ENCODE results near the gene OAT. TPM values are rescaled to one million over a fixed set of nuclear protein-coding genes. Genes with fewer than 3 reads are reported as not detected.

Gene OAT
- total and polyA plus RNA-seq, 10 of the 15 experiments (the other 5 are each of a cell fraction or from before 2014, with no cell fraction given), result 1.2 to 9.8 (median 1.6) TPM

DNA sequence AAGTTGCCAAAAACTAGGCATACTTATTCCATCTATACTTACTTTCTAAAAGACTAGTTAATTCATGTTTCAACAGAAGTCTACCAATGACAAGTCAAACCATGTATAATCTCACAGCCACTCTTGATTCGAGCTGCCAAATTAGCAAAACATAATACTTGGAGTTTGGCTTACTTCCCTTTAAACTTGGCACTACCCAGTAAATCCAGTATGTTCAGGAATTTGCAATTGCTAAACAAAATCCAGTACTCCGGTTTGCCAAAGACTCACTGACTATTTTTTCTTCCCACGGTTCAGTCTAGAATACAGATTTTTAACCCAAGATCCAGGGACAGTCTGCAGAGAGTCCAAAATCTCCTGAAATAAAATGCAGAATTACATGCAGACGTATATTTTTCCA, 4.6 kb downstream of the OAT start (continued):
- TF ChIP-seq SUZ12 (IDR thresholded peaks at IDR 0.05; ENCODE audit: unreplicated experiment) (no peak), PAX8 (IDR thresholded peaks at IDR 0.05) (no peak), STAT1 (conservative IDR thresholded peaks at IDR 0.05) (no peak)
- TF ChIP-seq, protein P1, sequence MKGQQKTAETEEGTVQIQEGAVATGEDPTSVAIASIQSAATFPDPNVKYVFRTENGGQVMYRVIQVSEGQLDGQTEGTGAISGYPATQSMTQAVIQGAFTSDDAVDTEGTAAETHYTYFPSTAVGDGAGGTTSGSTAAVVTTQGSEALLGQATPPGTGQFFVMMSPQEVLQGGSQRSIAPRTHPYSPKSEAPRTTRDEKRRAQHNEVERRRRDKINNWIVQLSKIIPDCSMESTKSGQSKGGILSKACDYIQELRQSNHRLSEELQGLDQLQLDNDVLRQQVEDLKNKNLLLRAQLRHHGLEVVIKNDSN (IDR thresholded peaks at IDR 0.05; ENCODE audit: borderline replicate concordance, extremely low read length, insufficient read depth, low read depth, low read length), result no peak
- TF ChIP-seq, protein P2, sequence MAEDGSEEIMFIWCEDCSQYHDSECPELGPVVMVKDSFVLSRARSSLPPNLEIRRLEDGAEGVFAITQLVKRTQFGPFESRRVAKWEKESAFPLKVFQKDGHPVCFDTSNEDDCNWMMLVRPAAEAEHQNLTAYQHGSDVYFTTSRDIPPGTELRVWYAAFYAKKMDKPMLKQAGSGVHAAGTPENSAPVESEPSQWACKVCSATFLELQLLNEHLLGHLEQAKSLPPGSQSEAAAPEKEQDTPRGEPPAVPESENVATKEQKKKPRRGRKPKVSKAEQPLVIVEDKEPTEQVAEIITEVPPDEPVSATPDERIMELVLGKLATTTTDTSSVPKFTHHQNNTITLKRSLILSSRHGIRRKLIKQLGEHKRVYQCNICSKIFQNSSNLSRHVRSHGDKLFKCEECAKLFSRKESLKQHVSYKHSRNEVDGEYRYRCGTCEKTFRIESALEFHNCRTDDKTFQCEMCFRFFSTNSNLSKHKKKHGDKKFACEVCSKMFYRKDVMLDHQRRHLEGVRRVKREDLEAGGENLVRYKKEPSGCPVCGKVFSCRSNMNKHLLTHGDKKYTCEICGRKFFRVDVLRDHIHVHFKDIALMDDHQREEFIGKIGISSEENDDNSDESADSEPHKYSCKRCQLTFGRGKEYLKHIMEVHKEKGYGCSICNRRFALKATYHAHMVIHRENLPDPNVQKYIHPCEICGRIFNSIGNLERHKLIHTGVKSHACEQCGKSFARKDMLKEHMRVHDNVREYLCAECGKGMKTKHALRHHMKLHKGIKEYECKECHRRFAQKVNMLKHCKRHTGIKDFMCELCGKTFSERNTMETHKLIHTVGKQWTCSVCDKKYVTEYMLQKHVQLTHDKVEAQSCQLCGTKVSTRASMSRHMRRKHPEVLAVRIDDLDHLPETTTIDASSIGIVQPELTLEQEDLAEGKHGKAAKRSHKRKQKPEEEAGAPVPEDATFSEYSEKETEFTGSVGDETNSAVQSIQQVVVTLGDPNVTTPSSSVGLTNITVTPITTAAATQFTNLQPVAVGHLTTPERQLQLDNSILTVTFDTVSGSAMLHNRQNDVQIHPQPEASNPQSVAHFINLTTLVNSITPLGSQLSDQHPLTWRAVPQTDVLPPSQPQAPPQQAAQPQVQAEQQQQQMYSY (CRISPR knock-in tag; IDR thresholded peaks at IDR 0.05), result no peak

DNA sequence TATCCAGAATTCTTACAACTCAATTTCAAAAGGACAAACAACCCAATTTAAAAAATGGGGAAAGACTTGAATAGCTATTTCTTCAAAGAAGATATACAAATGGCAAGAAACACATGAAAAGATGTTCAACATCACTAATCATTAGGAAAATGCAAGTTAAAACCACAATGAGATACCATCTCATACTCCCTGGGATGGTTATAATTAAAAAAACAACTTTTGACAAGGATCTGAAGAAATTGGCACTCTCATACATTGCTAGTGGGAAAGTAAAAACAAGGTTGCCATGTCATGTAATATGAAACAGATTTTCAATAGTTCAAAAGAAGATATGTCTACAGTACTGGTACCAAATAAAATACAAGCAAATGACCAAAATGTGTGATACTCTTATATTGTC, 9.0 kb downstream of the OAT start:
- BruUV-seq (replicated peaks), result no TSS peak
- ChIA-PET CTCF (interaction anchor here (1.4 kb wide), 1 partner anchor 415 kb away, joined by 5 read pairs; no protein-coding TSS in a partner anchor), RAD21 (ENCODE audit: unreplicated experiment) (no interaction called here), SMC1A (ENCODE audit: uncharacterized antibody, unreplicated experiment) (no interaction called here), POLR2A (no interaction called here)
- Histone ChIP-seq H3K9me3 (replicated peaks; ENCODE audit: control insufficient read depth, insufficient read depth, low read length) (no peaks in the 10 kb centered on the region), H3K9ac (ENCODE audit: control insufficient read depth, insufficient read depth, low read length) (no peak overlapping the region), H3K27ac (ENCODE audit: control insufficient read depth, insufficient read depth) (no peak overlapping the region), H3K27me3 (replicated peaks in 1 of 2; ENCODE audit: control insufficient read depth in 2 of 2, insufficient read depth in 2 of 2, low read length in 1 of 2) (no peaks in the 10 kb centered on the region), H3K79me2 (ENCODE audit: control insufficient read depth, insufficient read depth, low read length) (no peaks in the 10 kb centered on the region), H3K36me3 (ENCODE audit: control insufficient read depth in 2 of 2, insufficient read depth in 2 of 2, low read length in 1 of 2) (no peaks in the 10 kb centered on the region), H3K4me1 (ENCODE audit: control insufficient read depth, insufficient read depth, low read length) (no peaks in the 10 kb centered on the region), H3K4me3 (no peak overlapping the region), H3K4me2 (ENCODE audit: control insufficient read depth, insufficient read depth) (no peak overlapping the region), H4K20me1 (ENCODE audit: control insufficient read depth, insufficient read depth) (no peaks in the 10 kb centered on the region), H2AFZ (ENCODE audit: control insufficient read depth, low read depth, low read length) (no peak overlapping the region)
- intact Hi-C loops (cut with micrococcal nuclease; ENCODE audit: unreplicated experiment), result no loop called here
- FAIRE-seq (no peak), ATAC-seq (no peak), DNase-seq (ENCODE audit: low read depth, low spot score) (no peak)
- in situ Hi-C loops (cut with MboI), result no loop called here
- TF ChIP-seq YBX1 (IDR thresholded peaks at IDR 0.05) (no peak), PAX5 (IDR thresholded peaks at IDR 0.05; ENCODE audit: borderline replicate concordance, low read depth, low read length) (no peak), TBL1XR1 (IDR thresholded peaks at IDR 0.05; ENCODE audit: low read depth, low read length) (no peak), CREM (IDR thresholded peaks at IDR 0.05; ENCODE audit: low read depth) (no peak), GABPA (IDR thresholded peaks at IDR 0.05; ENCODE audit: low read depth) (no peak), NR2C1 (IDR thresholded peaks at IDR 0.05) (no peak), ASH2L (IDR thresholded peaks at IDR 0.05; ENCODE audit: borderline replicate concordance, low read depth) (no peak), EP300 (IDR thresholded peaks at IDR 0.05; ENCODE audit: borderline replicate concordance in 1 of 2, control insufficient read depth in 1 of 2, low read depth in 2 of 2, low read length in 2 of 2) (no peak)
- TF ChIP-seq, protein P3, sequence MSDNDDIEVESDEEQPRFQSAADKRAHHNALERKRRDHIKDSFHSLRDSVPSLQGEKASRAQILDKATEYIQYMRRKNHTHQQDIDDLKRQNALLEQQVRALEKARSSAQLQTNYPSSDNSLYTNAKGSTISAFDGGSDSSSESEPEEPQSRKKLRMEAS (IDR thresholded peaks at IDR 0.05; ENCODE audit: low read depth, low read length), result no peak
- TF ChIP-seq, protein P4, sequence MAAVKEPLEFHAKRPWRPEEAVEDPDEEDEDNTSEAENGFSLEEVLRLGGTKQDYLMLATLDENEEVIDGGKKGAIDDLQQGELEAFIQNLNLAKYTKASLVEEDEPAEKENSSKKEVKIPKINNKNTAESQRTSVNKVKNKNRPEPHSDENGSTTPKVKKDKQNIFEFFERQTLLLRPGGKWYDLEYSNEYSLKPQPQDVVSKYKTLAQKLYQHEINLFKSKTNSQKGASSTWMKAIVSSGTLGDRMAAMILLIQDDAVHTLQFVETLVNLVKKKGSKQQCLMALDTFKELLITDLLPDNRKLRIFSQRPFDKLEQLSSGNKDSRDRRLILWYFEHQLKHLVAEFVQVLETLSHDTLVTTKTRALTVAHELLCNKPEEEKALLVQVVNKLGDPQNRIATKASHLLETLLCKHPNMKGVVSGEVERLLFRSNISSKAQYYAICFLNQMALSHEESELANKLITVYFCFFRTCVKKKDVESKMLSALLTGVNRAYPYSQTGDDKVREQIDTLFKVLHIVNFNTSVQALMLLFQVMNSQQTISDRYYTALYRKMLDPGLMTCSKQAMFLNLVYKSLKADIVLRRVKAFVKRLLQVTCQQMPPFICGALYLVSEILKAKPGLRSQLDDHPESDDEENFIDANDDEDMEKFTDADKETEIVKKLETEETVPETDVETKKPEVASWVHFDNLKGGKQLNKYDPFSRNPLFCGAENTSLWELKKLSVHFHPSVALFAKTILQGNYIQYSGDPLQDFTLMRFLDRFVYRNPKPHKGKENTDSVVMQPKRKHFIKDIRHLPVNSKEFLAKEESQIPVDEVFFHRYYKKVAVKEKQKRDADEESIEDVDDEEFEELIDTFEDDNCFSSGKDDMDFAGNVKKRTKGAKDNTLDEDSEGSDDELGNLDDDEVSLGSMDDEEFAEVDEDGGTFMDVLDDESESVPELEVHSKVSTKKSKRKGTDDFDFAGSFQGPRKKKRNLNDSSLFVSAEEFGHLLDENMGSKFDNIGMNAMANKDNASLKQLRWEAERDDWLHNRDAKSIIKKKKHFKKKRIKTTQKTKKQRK (IDR thresholded peaks at IDR 0.05; ENCODE audit: low read depth, low read length), result no peak
- TF ChIP-seq, protein P1 (IDR thresholded peaks at IDR 0.05; ENCODE audit: borderline replicate concordance, extremely low read length, insufficient read depth, low read depth, low read length), result no peak

Measured in GM12878 (cell line).